ENCODE data around the gene UNC5A.

Gene UNC5A

DNA sequence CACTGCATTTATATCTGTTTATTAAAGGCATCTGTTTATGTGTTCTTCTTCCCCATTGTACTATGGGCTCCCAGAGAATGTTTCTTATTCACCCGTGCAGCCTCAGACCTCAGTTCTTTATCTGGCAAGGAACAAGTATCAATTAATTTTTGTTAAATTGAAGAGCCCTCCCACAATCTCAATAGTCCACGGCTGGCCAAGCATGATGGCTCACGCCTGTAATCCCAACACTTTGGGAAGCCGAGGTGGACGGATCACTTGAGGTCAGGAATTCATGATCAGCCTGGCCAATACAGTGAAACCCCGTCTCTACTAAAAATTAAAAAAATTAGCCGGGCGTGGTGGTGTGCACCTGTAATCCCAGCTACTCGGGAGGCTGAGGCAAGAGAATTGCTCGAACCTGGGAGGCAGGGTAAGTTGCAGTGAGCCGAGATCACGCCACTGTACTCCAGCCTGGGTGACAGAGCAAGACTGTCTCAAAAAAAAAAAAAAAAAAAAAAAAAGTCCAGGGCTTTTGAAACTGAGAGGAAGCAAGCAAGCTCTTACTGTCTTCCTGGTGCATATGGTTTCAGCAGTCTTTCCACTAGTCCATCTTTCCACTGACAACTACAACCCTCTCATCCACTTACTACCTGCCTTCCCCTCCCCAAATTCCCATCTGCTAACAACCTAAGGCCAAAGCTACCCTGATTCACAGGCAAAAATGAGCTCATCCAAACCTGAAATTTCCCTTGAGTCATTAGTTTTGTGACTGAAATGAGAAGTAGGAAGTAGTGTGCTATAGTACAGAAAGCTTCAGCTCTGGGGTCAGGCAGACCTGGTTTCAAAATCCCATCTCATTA, 91.1 kb downstream of the UNC5A start:
- DNase-seq: no peak

DNA sequence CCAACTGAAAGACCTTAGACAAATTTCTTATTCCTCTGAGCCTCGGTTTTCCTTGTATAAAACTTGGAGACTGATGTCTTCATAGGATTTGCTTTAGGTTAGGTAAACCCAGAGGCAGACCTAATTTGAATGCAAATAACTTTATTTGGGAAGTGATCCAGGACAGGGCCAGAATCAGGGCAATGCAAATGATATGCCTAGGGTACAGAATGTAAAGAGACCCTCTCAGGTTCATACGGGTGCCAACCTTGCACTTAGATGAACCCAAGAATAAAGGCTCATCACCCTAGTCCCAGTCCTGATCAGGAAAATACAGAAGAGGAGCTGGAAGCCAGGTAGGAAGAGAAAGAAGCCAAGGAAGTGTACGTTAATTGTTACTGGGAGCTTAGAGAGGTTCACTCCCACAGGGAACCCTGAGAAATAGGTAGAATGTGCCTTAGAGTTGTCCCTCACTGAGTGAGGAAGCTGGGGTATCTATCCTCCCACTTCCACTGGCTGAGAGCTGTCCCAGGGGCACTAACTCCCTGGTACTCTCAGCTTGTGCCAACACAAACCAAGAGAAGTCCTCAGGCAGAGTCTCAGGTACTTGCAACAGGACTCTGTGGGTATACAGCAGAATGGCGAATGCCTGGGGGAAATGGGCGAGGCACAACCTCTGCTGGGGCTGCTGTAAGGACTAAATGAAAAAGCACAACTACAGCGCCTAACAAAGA, 91.9 kb downstream of the UNC5A start:
- DNase-seq: no peak

DNA sequence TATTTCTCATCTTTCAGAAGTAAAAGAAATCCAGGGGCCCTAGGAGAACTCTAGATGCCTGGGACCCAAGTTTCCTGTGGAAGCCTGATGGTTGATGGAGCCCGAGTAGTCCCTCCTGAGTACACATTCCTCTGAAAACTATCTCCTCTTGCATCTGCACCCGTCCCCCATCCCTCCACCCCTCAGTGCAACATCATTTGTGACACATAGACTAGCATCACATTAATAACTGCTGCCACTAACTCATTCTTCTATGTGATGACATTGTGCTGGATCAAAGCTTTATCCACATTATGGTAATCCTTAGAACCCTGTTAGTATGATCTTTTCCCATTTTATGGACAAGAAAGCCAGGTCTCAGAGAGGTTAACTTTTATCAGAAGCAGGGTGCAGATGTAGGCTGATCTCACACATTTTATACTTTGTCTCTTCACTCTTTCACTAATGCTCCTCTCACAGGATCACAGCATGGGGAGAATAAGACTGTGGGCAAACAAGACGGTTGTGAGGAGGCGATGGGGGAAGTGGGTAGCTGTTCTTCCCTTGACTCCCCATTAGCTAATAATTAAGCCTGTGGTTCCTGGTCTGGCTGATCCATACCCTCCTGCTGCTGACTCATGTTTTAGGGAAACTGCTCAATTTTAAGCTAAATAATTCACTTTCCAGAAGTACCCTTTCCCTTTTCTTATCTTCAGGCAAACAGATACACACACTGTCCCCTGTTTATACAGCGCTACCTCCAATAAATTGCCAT, 92.7 kb downstream of the UNC5A start:
- no peak for DNase-seq

DNA sequence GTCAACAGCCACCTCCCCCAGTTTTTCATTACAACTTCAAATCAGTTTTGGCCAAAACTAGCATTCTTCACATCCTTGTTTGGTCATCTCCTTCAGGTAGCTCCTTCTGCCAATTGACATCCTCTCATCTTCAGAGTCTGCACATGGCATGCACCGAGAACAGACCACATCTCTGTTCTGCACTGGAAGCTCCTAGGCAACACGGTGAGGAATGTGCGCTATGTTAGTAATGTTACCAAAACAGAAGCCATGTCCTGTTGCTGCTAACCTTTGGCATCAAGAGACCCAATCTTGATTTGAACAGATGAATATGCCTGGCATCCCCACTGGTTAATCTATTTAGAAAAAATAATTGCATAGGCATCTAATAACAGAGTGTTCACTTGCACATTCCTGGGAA, 93.9 kb downstream of the UNC5A start:
- no peak for DNase-seq

DNA sequence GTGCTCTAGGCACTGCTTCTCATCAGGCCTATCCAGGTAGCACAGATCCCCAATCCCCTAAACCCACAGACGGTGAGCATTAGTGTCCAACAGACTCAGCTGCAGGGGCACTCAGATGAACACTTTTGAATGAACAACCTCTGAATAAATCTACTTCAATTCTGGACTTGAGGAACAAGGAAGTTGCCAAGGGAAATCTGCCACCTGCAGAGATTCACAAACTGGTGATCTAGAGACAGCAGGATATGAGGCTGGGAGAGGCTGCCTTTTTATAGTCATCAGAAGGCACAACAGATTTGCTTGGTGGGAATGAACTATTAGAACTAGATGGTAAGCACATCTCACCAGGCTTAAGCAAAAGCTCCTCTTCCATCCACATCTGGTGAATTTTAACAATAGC, 95.8 kb downstream of the UNC5A start:
- no peak for DNase-seq

DNA sequence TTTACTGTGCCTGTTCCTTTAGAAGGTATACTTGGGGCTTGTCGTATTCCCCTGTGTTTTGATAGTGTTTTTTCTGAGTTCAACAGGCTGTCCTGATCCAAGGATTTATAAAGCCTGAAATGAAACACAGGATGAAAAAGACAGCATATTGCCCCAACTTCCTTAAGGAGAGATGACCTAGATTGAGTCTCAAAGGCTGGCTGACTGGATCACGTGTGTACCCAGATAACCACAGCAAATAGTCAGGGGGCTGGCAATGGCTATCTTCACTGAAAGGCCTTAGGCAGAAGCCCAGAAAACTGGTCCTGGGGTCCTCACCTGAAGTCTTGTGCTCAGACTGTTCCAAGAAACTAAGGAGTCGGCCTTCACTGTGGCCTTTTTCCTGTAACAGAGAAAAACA, 96.4 kb downstream of the UNC5A start:
- no peak for DNase-seq

DNA sequence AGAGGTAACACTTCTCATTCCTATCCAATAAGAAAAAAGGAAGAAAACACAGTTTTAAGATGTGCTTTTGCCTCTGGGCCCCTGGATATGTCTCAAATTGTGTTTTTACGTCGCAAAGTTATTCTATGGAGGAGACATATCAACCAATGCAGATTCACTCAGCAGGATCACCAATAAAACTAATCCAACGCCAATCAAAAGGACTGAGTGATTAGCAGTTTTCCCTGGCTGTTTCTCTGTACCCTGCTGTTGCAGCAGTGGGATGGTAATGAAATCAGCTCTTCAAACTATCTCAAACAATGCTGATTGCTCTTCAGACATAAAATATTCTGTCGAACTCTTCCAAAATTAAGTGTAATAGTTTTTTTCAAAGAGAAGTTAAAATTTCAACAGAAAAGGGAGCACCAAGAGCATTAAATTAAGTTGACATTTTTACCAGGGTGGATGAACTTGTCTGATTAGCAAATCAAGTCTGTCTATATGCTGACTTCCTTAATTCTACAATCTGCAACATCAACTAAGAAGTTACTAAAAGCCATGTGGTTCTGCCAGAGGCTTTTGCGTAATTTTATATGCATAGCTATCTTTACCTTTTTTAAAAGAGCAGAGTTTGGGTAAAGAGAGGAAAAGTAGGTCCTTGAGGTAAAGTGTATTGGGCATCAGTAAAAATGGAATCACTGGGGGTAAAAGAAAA, 98.5 kb downstream of the UNC5A start:
- DNase-seq: no peak

DNA sequence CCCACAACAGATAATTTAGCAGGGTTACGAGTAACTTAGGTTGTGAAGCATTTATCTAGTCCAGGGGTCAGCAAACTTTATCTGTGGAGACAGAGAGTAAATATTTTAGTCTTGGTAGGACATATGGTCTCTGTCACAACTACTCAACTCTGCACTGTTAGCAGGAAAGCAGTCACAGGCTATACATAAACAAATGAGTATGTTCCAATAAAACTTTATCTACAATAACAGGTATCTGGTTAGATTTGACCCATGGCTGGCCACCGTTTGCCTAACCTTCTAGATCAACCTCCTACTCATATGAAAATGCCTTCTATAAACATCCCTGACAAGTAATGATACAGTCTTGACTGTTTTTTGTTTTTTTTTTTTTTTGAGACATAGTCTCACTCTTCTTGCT, 101.8 kb downstream of the UNC5A start:
- no peak for DNase-seq

DNA sequence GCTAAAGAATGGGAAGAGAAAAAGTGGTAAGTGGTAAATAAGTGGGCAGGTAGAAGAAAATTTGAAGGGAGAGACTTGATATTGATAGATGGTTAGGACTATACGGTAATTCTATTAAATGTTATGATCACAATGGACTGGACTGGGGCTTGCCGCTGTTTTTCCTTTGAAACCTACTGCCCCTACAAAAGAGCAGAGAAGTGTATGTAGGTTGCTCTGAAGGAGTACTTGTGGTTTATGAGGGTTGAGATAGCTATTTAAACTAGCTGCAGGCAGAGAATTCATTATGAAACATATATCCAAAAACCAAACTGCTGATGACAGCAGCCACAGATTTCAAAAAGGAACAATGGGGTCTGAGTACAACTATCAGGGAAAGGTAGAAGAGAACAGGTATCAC, 105.5 kb downstream of the UNC5A start:
- DNase-seq: no peak

DNA sequence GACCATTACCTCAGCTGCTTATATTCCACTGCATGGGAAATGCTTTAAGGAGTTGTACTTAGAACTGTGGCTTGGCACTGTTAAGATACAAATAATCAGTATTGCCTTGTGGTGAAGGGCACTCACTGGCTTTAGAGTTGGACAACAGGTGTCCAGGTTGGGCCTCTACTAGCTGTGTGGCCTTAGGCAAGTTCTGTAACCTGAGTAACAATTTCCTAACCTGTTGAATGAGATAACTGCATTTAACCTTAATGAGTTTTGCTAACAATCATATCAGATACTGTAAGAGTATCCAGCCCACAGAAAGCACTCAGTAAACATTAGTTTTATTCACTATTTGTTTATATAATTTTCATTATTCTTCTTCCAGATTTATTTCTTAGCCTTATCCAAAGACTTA, 106.0 kb downstream of the UNC5A start:
- DNase-seq: no peak

DNA sequence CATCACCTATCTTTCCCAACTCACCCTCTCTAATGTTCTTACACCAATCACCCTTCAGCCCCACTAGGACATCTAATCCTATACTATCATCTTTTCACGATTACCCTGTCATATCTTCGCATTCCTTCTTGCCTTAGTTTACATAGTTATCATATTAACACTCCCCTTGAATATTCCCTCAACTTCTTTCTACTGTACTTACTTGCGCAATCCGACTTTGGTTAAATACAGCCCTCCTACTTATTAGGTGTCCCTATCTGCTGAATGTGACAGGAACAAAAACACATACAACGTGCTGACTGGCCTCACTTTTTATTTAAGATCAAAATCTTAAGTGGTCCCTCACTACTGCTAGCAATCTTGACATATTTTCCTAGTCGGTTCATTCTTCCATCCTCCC, 108.3 kb downstream of the UNC5A start:
- DNase-seq: no peak

DNA sequence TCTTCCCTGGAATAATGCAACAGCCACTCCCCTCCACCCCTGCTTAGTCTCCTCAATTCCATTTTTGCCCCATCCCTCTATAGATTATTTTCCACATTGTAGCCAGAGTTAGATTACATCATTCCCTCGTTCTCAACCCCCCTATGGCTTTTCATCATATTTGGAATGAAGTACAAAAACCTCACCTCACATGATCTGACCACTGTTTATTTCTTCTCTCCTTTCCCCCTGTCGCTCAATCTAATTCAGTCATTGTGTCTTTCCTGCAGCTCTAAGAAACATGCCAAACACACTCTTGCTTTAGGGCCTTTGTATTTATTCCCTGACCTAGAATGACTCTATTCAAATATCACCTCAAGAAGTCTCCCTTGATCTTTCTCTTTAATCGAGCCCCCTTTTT, 111.4 kb downstream of the UNC5A start:
- DNase-seq: no peak

DNA sequence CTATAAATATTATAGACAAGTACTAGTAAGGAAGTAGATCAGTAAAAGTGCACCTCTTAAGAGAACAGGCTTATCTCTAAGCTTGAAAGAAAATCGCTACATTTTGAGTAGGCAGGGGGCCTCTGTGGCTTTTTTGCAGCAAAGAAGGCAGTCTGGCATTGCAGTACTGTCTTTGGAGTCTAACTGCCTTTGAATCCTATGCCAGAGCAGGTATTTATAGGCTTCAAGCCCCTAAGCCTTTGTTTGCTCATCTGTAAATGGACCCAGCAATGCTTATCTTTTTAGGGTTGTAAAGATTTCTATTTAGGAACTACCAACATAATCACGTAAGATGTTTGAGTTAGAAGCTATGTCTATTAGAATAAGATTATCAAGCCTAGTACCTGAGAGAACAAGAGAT, 112.5 kb downstream of the UNC5A start:
- DNase-seq: no peak

DNA sequence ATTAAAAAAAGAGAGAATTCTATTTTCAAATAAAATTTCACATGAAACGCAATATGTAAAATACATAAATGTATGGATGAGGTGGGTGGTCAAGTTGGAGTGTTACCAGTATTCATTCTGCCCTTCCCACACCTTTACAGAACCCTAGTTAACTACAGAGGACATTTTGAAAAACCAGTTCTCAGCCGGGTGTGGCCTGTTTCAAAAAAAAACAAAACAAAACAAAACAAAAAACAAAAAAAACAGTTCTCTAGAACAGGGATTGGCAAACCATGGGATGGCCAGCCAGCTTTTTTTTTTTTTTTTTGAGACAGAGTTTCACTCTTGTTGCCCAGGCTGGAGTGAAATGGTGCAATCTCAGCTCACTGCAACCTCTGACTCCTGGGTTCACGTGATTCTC, 117.2 kb downstream of the UNC5A start:
- no peak for DNase-seq

DNA sequence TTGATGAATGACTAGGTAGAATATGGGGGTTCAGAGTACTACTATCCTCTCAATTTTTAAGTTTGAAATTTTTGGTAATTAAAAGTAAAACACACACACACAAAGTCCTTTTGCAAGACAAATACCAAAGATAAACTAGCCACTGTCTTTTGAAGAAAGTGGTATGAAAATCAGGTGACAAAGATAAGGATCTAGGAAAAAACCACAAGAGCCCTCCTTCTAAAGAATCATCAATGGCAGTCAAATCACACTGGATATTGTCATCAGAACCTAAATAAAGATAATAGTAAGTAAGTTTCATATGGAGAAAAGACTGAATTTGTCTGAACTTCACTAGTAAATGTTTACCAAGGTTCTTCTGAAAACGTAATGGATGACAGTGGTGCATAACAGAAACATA, 119.3 kb downstream of the UNC5A start:
- DNase-seq: no peak

Measured in CD4-positive, alpha-beta T cell treated with Interferon gamma for 1 hour (primary cell).